Uterus (tissue), 4 donors: ENCODE data around the gene PCBD1. TPM values are rescaled to one million over a fixed set of nuclear protein-coding genes. Genes with fewer than 3 reads are reported as not detected.
"Not testable (repeated sequence)": the region's sequence is repeated elsewhere in the genome, so short reads cannot be mapped to it uniquely, and the experiment has no call there.

Experiments used
- DNase-seq, 2 donors: peaks; one replicate each; pipeline ENCODE4 v3.0.0-alpha.2; 2019 to 2020
- H3K27ac ChIP-seq, 2 donors: fragments of 200-600 bp; sonication (generic); 1 replicate in 1 of 2; 2 replicates in 1 of 2; pipeline ENCODE4 v1.5.1; 2016 to 2018
- H3K27me3 ChIP-seq, 2 donors: fragments of 200-600 bp; sonication (generic); one replicate each; pipeline ENCODE4 v1.5.1; 2018 to 2019; ENCODE audit warnings: control low read depth in 1 of 2
- H3K36me3 ChIP-seq, 2 donors: fragments of 200-600 bp; sonication (generic); one replicate each; pipeline ENCODE4 v1.5.1; 2019; ENCODE audit warnings: control low read depth in 1 of 2
- H3K4me1 ChIP-seq, 2 donors: fragments of 200-600 bp; sonication (generic); one replicate each; pipeline ENCODE4 v1.5.1; 2018 to 2019; ENCODE audit warnings: control low read depth in 1 of 2
- H3K4me3 ChIP-seq, 2 donors: fragments of 200-600 bp; sonication (generic); 1 replicate in 1 of 2; 2 replicates in 1 of 2; pipeline ENCODE4 v1.5.1; 2018 to 2019; ENCODE audit warnings: mild to moderate bottlenecking in 1 of 2
- H3K9me3 ChIP-seq, 2 donors: fragments of 200-600 bp; sonication (generic); one replicate each; pipeline ENCODE4 v1.5.1; 2019; ENCODE audit warnings: control low read depth in 1 of 2
- CTCF ChIP-seq, 4 experiments: fragments of 200-600 bp in 2 of 4; fragments of 450-650 bp in 2 of 4; sonication (generic) in 2 of 4; IDR thresholded peaks; one replicate each; pipeline ENCODE4 v1.5.1; 2016 to 2019; ENCODE audit warnings: antibody characterized with exemption in 4 of 4, mild to moderate bottlenecking in 2 of 4, moderate library complexity in 1 of 4
- POLR2A ChIP-seq, 2 donors: fragments of 450-650 bp; IDR thresholded peaks; one replicate each; pipeline ENCODE4 v1.6.1; 2016; ENCODE audit warnings: antibody characterized with exemption in 2 of 2, mild to moderate bottlenecking in 1 of 2, moderate library complexity in 1 of 2
- intact Hi-C: fragments of 100-400 bp; cut with DNase I; formaldehyde crosslinking; loops from one replicate; pipeline ENCODE4 v1.15.1; 2023; ENCODE audit warnings: low total_unique reads
- total RNA-seq, 4 donors: library from RNA; depleted of rRNA in 3 of 4; stranded (reverse); fragments of >200 nt in 3 of 4; gene quantifications; one replicate each; pipeline versions ENCODE4 v1.1.0 to v1.2.4, GENCODE V29; 2014 to 2023
- donor health status: DM: yes; HTN: yes; CAD: no.

The PCBD1 gene
- total RNA-seq, 4 donors from 2014 or later = 18.4 to 52.8 (median 27.9) TPM

GRCh38 chr10:70864935-70865334 is 23.4 kb downstream of the PCBD1 start:
- TF ChIP-seq CTCF (IDR thresholded peaks at IDR 0.05) (no peak), POLR2A (IDR thresholded peaks at IDR 0.05) (no peak)
- Histone ChIP-seq H3K4me3 (no peak overlapping the region), H3K27ac (no peak overlapping the region), H3K4me1 (no peaks in the 10 kb centered on the region), H3K27me3 (no peaks in the 10 kb centered on the region), H3K36me3 (no peaks in the 10 kb centered on the region), H3K9me3 (no peaks in the 10 kb centered on the region)
- intact Hi-C loops = no loop called here
- no peak for DNase-seq

- no peak for TF ChIP-seq CTCF (IDR thresholded peaks at IDR 0.05)
- no peak for TF ChIP-seq POLR2A (IDR thresholded peaks at IDR 0.05)
- Histone ChIP-seq H3K9me3 (no peaks in the 10 kb centered on the region), H3K4me1 (no peaks in the 10 kb centered on the region), H3K4me3 (no peak overlapping the region), H3K27me3 (no peaks in the 10 kb centered on the region), H3K27ac (no peak overlapping the region), H3K36me3 (no peaks in the 10 kb centered on the region)
- no peak for DNase-seq
- intact Hi-C loops = no loop called here
Measured at GRCh38 chr10:70863470-70864160, 24.8 kb downstream of the PCBD1 start.

DNA sequence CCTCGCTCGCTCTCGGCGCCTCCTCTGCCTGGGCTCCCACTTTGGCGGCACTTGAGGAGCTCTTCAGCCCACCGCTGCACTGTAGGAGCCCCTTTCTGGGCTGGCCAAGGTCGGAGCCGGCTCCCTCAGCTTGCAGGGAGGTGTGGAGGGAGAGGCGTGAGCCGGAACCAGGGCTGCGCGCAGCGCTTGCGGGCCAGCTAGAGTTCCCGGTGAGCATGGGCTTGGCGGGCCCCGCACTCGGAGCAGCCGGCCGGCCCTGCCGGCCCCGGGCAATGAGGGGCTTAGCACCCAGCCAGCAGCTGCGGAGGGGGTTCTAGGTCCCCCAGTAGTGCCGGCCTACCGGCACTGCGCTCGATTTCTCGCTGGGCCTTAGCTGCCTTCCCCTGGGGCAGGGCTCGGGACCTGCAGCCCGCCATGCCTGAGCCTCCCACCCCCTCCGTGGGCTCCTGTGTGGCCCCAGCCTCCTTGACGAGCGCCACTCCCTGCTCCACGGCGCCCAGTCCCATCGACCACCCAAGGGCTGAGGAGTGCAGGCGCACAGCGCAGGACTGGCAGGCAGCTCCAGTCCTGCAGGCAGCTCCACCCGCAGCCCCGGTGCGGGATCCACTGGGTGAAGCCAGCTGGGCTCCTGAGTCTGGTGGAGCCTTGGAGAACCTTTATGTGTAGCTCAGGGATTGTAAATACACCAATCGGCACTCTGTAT is 26.7 kb downstream of the PCBD1 start:
- intact Hi-C loops, H3K36me3 ChIP-seq, DNase-seq, H3K27ac ChIP-seq, H3K4me3 ChIP-seq, H3K9me3 ChIP-seq, H3K27me3 ChIP-seq, H3K4me1 ChIP-seq: not testable (repeated sequence)

- no peak overlapping the region for H3K27ac ChIP-seq
- DNase-seq = no peak
- no peak for TF ChIP-seq POLR2A (IDR thresholded peaks at IDR 0.05)
- no peak for TF ChIP-seq CTCF (IDR thresholded peaks at IDR 0.05)
- H3K36me3 ChIP-seq = no peaks in the 10 kb centered on the region
- no peaks in the 10 kb centered on the region for H3K27me3 ChIP-seq
- H3K4me1 ChIP-seq = no peaks in the 10 kb centered on the region
- intact Hi-C loops = no loop called here
- no peak overlapping the region for H3K4me3 ChIP-seq
- no peaks in the 10 kb centered on the region for H3K9me3 ChIP-seq
Measured at GRCh38 chr10:70858759-70859158, 29.6 kb downstream of the PCBD1 start.

GRCh38 chr10:70856454-70856853 is 31.9 kb downstream of the PCBD1 start:
- no peak for DNase-seq
- Histone ChIP-seq H3K27ac (no peak overlapping the region), H3K27me3 (no peaks in the 10 kb centered on the region), H3K9me3 (no peaks in the 10 kb centered on the region), H3K36me3 (no peaks in the 10 kb centered on the region), H3K4me3 (no peak overlapping the region), H3K4me1 (no peaks in the 10 kb centered on the region)
- TF ChIP-seq CTCF (IDR thresholded peaks at IDR 0.05) (no peak), POLR2A (IDR thresholded peaks at IDR 0.05) (no peak)
- intact Hi-C loops = no loop called here
